Measurements from ENCODE around the gene RPS25.
"Not testable (repeated sequence)": the region's sequence is repeated elsewhere in the genome, so short reads cannot be mapped to it uniquely, and the experiment has no call there.

The RPS25 gene

DNA sequence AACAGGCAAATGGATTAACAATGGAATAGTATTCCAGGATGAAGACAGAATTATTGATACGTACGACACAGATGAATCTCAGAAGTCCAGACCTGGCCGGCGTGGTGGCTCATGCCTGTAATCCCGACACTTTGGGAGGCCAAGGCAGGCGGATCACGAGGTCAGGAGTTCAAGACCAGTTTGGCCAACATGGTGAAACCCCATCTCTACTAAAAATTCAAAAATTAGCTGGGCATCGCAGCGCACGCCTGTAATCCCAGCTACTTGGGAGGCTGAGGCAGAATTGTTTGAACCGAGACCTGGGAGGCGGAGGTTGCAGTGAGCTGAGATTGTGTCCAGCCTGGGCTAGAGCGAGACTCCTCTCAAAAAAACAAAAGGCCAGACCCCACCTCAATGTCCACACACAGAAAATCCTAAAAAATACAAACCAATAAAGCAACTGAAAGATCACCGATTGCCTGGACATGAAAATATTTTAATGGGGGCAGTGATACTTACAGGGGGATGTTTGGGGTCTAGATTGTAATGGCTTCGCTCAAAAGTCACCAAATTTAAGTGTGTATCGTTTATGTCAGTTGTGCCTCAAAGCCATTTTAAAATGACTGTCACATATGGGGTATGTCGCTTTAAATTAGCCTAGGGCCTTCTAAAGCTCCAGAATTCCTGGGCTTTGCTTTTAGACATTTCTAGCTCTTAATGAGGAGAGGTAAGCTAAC lies 3.8 kb downstream of the RPS25 start:
- no peak for DNase-seq

DNA sequence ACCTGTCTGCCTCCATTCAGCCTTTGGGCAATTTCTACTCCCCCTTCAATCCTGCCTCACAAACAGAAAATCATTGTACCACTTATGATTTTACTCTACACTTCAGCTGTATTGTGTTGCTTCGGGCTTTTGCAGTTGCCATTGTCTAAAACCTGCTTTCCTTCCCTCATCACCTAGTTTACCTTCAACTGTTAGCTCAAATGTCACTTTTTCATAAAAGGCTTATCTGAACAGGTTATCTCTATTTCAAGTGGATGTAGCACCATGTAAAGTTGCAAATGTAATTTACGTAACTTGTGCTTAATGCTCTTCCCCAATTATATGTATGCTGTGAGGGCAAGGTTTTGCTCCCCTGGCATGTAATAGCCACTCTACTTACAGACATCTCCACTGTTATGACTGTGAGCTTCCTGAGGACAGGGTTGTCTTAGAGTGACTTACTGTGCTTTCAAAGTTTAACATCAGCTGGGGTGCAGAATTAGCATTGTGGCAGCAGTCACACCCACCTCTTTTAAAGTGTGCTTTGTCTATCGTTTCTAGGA lies 5.4 kb downstream of the RPS25 start:
- no peak for DNase-seq

GRCh38 chr11:119011476-119012053 lies 6.6 kb downstream of the RPS25 start:
- DNase-seq: no peak

DNA sequence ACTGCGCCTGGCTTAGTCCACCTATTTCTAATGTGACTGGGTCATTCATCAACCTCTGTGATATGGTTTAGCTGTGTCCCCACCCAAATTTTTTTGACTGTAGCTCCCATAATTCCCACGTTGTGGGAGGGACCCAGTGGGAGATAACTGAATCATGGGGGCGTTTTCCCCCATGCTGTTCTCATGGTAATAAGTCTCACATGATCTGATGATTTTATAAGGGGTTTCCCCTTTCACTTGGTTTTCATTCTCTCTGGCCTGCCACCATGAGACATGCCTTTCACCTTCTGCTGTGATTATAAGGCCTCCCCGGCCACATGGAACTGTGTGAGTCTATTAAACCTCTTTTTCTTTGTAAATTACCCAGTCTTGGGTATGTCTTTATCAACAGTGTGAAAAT lies 11.5 kb downstream of the RPS25 start:
- no peak for DNase-seq

GRCh38 chr11:119000906-119001305 lies 17.2 kb downstream of the RPS25 start:
- no peak for DNase-seq

DNA sequence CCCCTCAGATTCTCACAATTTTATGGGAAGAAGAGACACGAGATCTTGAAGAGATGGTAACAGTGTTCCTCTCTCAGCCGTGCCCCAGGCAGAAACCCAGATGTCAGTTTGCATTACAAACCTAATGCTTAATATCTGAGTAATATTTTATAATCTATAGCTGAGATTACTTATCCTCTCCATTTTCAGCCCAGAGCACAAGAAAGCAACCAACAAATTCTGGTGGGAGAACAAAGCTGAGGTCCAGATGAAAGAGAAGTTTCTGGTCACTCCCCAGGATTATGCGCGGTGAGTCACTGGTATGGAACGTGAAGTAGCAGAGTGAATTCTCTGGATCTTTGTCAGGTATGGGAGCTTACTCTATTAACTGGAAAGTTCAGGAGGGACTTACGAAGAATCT lies 19.3 kb downstream of the RPS25 start:
- no peak for DNase-seq

GRCh38 chr11:118998388-118998717 lies 19.8 kb downstream of the RPS25 start:
- no peak for DNase-seq

GRCh38 chr11:118997627-118998387 lies 20.3 kb downstream of the RPS25 start, which contains the start of gene CENATAC:
Gene CENATAC (plus strand): TSS chr11:118998138. CDS start chr11:118998198, 60 bp downstream.
- DNase-seq: peak; percentile 89

DNA sequence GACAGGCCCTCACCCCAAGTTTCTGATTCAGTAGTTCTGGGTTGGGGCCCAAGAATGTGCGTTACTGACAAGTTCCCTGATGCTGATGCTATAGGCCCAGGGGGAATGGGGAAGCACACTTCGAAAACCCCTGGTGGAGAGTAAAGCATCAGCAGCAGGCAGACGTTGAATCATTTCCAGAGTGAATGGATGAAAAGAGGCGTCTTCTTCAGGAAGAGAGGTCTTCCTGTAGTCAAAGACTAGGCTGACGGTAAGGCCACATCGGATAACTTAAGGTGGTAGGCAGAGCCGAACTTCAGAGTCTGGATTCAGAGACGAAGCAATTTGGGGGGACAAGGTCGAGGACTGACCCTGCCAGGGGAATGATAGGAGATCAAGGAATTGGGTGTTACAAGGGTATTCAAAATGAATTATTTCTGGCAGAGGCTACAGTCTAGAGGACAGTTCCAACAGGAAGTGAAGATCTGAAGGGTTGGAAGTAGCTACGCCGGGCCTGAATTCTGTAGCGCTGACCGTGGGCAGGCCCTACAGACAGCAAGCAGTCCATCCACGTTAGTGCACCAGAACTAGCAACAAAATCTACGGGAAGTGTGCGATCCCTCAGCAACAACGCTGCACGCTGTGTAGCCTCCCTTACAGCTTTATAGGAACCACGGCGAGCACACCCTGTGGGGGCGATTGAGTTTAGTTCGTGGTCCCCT lies 21.1 kb downstream of the RPS25 start:
- peak; percentile 81 to 85 for DNase-seq

GRCh38 chr11:118991486-118992038 lies 26.6 kb downstream of the RPS25 start:
- DNase-seq: not testable (repeated sequence)

- no peak for DNase-seq
Measured at GRCh38 chr11:118988280-118988679, 29.9 kb downstream of the RPS25 start.

- DNase-seq: no peak
Measured at GRCh38 chr11:118984825-118985224, 33.3 kb downstream of the RPS25 start.

DNA sequence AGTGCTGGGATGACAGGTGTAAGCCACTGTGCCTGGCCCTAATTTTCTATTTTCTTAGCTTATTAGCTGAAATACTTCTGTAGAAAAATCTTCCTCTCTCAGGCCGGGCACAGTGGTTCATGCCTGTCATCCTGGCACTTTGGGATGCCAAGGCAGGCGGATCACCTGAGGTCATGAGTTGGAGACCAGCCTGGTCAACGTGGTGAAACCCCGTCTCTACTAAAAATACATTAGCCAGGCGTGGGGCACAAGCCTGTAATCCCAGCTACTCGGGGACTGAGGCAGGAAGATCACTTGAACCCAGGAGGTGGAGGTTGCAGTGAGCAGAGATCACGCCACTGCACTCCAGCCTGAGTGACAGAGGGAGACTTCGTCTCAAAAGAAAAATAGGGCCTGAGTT lies 33.8 kb downstream of the RPS25 start:
- not testable (repeated sequence) for DNase-seq

DNA sequence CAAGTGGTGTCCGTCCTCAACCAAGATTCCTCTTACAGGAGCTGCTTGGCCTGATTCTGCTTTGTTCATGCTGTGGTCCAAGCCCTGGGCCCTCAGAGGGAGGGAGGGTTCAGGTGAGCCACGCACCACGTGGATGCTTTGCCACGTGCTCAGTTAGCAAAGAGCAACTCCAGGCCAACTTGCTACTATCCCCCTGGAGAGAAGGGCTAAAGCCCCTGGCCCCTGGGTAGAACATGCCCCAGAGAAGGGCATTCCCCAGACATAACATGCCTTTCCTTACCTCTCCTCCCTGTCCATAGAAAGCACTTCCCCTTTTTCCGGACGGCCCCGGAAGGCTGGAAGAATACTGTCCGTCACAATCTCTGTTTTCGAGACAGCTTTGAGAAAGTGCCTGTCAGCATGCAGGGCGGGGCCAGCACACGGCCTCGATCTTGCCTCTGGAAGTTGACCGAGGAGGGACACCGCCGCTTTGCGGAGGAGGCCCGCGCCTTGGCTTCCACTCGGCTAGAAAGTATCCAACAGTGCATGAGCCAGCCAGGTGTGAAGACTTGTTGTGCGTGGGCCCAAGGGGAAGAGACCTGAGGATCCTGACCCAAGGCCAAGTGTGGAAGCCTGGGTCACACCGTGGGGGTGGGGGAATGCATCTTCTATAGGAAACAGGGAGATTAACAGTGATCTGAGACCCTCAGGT lies 37.8 kb downstream of the RPS25 start:
- DNase-seq: no peak

DNA sequence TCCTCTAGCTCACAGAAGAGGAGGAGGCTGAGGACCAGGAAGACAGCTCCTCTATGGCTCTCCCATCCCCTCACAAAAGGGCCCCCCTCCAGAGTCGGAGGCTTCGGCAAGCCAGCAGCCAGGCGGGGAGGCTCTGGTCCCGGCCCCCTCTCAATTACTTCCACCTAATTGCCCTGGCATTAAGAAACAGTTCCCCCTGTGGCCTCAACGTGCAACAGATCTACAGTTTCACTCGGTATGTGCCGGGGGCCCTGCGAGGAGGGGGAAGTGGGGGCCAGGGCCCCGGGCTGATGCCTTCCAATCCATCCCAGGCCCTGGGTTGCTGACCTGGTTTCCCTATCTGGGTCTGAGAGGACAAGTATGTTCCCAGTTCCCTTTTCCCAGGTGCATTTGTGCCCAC lies 38.7 kb downstream of the RPS25 start:
- DNase-seq: peak; percentile 46 to 70

GRCh38 chr11:118975771-118976709 lies 42.1 kb downstream of the RPS25 start:
- DNase-seq: no peak

DNA sequence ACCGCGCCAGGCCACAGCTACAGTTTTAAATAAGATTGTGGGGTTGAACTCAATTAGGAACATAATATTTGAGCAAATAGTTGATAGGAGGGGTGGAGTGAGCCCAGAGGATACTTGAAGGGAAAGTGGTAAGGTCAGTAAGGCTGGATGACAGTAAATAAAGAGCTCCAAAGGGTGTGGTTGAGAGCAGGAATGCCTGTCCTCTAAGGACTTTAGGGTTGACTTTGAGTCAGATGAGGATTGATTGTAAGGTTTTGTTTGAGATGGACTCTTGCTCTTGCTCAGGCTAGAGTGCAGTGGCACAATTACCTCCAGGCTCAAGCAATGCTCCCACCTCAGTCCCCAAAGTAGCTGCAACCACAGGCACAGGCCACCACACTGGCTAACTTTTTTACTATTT lies 44.2 kb downstream of the RPS25 start:
- no peak for DNase-seq

DNA sequence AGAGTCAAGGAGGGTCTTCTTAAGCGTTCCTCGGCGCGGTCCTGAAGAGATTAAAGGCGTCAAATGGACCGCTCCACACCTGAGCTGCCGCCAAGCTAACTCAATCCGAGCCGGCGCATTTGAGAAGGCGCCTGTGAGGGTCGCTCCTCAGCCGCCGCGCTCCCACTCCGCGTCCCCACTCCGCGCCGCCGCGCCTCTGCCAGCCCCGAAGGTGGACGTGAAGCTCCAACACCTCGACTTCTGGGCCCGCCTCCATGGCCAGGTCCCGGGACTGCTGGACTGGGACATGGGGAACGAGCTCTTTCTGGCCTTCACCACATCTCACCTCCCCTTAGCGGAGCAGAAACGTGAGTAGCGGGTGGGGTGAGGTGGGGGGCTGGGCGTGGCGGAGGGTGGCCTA lies 46.5 kb downstream of the RPS25 start, which contains the start of gene FOXR1:
TSS of gene FOXR1 (plus strand) at position 116 of the 400 bp plus-strand sequence. CDS start at position 287, 171 bp downstream.
- DNase-seq: no peak

GRCh38 chr11:118969508-118969907 lies 48.6 kb downstream of the RPS25 start:
- not testable (repeated sequence) for DNase-seq

Measured in Kasumi-1 (cell line).